Activated CD8-positive, alpha-beta memory T cell treated with anti-CD3 and anti-CD28 coated beads, Interleukin-2, amount 50 U/mL, for 1 hour (primary cell): Measurements from ENCODE around the gene FBXL15.

Experiments used
- DNase-seq: peaks from one replicate; pipeline ENCODE4 v3.0.0-alpha.2; 2020; ENCODE audit errors: extremely low read depth

Gene FBXL15

DNA sequence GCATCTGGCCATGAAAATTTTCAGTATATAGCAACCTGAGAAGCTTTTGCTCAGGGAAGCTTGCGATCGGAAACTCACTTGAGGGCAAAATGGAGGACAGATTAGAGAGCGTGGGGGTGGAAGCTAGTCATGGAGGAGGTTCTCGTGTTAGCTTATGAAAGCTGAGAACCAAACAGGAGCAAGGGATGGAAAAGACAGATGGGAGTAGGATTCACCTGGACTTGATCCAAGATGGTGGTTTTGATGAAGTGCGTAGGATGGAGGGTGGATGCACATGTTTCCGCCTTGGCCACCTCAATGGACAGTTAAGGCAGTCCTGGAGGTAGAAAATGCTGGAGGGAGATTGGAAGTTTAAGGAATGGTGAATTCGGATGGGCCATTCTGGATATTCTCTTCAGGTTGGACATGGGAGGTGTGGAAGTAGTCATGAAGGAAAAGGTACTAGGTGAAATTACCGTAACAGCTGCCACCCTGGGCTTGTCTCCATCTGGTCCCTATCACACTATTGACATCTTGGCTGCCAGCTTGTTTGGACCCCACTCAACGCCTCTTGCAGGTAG lies 37.0 kb downstream of the FBXL15 start:
- DNase-seq = no peak

DNA sequence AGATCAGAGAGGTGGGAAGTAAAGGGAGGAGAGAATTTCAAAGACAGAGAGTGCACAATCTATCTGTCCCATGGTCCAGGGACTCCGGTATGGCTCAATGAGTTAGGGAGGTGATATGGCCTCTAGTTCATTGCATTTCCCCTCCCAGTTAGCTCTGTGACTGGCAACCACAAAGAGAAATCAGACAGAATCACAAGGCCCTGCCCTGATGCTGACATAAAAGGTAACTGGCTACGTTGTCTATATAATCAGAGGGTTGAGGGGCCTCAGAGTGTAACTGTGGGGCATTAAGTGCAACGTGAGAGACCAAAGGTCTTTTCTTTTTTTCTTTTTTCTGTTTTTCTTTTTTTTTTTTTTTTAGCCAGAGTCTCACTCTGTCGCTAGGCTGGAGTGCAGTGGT lies 38.0 kb downstream of the FBXL15 start:
- no peak for DNase-seq

DNA sequence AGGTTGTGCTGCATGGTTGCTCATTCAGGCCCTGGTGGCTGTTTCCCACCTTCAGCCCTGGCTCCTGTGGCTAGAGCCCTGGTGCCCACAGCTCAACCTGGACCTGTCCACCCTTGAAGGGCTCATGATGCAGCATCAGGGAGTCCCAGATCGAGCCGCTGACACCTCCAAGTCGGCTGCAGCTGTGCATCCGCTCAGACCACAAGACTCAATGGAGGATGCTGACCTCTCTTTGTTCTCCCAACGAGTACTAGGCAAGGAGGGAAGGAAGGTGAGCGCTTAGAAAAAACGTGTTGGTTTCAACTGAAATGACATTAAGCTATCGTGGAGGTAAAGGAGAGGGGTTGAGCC lies 40.2 kb downstream of the FBXL15 start:
- no peak for DNase-seq

DNA sequence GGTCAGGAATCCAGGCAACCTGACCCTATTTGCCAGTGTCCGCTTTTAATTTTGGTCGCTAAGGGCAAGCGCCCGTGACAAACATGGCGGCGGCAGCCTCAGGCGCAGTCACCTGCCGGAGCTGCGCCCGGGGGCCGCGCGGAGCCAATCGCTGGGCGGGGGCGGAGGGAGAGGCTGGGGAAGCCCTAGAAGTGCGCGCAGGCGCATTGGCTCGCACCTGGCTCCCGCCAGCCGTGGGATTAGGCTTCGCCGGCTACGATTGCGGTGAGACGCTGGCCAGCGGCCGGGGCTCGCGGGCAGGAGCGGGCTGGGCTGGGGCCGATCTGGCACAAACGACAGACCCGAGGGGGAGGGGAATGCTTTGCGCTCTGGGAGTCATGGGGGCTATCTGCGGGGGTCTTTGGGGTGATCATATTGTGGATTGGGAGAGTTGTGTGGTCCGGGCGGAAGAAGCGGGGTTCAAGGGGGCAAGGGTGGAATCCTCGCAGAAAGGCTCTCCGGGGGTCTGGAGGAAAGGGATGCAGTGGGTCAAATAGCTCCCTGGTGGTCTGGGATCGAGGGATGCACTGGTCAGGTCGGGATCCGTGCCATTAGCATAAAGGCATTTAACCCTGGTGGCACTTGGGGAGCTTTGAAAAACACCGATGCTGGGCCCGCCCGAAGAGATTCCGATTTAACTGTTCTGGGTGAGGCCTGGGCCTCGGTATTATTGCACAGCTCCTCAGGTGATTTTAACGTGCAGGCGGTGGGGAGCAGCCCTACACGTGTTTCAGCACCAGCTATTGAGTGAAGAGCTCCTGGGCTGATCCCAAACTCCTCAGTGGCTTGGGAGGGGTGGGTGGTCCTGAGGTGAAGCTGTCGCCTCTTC lies 40.8 kb downstream of the FBXL15 start:
- peak; percentile 77 for DNase-seq

GRCh38 chr10:102462512-102463054 lies 41.9 kb downstream of the FBXL15 start:
- DNase-seq = no peak

DNA sequence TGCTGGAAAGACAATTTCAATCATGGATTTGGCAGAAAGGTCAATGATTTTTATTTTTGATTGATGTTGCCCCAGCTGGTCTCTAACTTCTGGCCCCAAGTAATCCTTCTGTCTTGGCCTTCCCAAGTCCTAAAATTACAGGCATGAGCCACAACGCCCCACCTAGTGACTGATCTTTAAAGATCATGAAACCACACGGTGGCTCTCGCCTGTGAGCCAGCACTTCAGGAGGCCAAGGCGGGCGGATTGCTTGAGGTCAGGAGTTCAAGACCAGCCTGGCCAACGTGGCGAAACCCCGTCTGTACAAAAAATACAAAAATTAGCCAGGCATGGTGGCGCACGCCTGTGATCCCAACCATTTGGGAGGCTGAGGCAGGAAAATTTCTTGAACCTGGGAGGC lies 43.3 kb downstream of the FBXL15 start:
- no peak for DNase-seq

GRCh38 chr10:102465466-102465865 lies 44.8 kb downstream of the FBXL15 start:
- no peak for DNase-seq

- no peak for DNase-seq
Observed at GRCh38 chr10:102467318-102467717, 46.7 kb downstream of the FBXL15 start.

- no peak for DNase-seq
Observed at GRCh38 chr10:102467971-102468438, 47.4 kb downstream of the FBXL15 start.

GRCh38 chr10:102468683-102469082 lies 48.0 kb downstream of the FBXL15 start:
- no peak for DNase-seq

- no peak for DNase-seq
Observed at GRCh38 chr10:102470579-102471546, 50.2 kb downstream of the FBXL15 start.
